Panc1 (cell line): ENCODE results near the gene DNAAF2.
A peak's percentile ranks its signal among the peaks of the same experiment; 100 is the strongest.

ENCODE experiments used
- CTCF ChIP-seq: fragments of 450-650 bp; IDR thresholded peaks from 2 replicates; pipeline ENCODE4 v1.5.1; 2017; ENCODE audit warnings: mild to moderate bottlenecking
- POLR2AphosphoS5 ChIP-seq: IDR thresholded peaks from 2 replicates; pipeline ENCODE4 v1.6.1; 2012; ENCODE audit warnings: mild to moderate bottlenecking, low read depth, low read length, moderate library complexity
- REST ChIP-seq, 2 experiments: IDR thresholded peaks; 2 replicates each; pipeline ENCODE4 v1.6.1; 2011 to 2012; ENCODE audit warnings: low read depth in 2 of 2, control low read depth in 1 of 2, low read length in 1 of 2, mild to moderate bottlenecking in 1 of 2, moderate library complexity in 1 of 2; ENCODE audit not compliant: insufficient read depth in 1 of 2
- SIN3A ChIP-seq: IDR thresholded peaks from 2 replicates; pipeline ENCODE4 v1.6.1; 2012; ENCODE audit warnings: low read depth, mild to moderate bottlenecking, low read length, moderate library complexity, borderline replicate concordance; ENCODE audit not compliant: insufficient read depth
- TCF7L2 ChIP-seq: IDR thresholded peaks from 2 replicates; pipeline ENCODE4 v1.6.1; 2011; ENCODE audit warnings: mild to moderate bottlenecking, low read depth, low read length, inconsistent platforms

DNA sequence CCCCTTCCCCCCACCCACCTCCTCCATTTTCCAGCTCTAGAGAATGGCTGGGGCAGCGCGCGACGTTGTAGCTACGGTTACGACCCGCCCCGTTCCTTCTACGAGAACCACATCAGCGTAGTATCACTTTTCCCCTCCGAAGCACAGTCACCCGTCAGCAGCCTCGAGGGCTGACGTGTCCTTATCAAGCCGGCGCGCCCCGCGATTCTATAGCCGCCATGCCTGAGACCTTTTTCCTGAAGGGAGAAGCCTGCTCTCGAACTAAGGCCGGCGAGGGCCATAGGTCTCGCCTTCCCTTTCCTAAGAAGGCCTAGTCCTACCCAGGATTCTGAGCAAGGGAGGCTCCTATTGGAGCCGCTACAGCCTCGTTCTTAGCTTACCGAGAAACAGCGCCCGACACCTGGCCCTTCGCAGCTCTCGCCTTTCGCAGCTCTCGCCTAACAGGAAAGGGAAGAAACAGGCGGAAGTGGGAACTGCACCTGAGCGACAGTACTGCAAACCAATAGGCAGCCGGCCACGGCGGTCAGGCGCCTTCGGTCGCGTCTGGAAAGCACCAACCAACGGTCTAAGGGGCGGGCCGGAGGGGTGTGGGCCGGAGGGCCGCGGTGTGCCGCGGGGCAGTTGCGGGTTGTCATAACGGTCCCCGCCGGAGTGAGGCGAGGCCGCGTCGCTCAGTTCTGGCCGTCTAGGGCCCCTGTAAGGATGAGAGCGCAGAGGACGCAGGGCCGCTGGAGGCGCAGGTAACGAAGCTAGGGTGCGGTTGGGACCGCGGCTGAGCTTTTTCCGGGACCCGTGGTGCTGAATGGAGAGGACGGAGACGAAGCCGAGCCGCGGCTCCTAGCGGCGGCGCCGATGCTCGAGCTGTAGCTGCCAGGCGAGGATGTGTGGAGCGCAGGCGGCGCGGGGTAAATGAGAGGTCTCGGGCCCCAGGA is 14.6 kb downstream of the DNAAF2 start, which contains the start of the genes MGAT2 and RPL36AL:
- TF ChIP-seq POLR2AphosphoS5 (peak; percentile 93), CTCF (no peak; the same call in 1 of the 2 replicates), SIN3A (peak; percentile 74; the same call in 1 of the 2 replicates), REST (IDR thresholded peaks at IDR 0.05; ENCODE audit: insufficient read depth in 1 of 2, low read depth in 2 of 2, low read length in 1 of 2) (0 out of 4 replicates have a peak, but pooled peaks of 1 of the 2 experiments have one; percentile 14), TCF7L2 (no peak)
